Measurements from ENCODE around the gene TPI1. TPM values are rescaled to one million over a fixed set of nuclear protein-coding genes. Genes with fewer than 3 reads are reported as not detected.

TPI1 gene
- polyA plus RNA-seq, 3 donors: 446 to 839 (median 764) TPM

GRCh38 chr12:6868211-6869048 lies 1.1 kb downstream of the TPI1 start:
- Histone ChIP-seq H3K79me2 (ENCODE audit: insufficient read depth, low read length) (peaks cover 56% of the 10 kb centered on the region), H3K9me3 (replicated peaks in 1 of 2; ENCODE audit: control insufficient read depth in 1 of 2, insufficient read depth in 1 of 2, low read length in 2 of 2) (no peaks in the 10 kb centered on the region), H3K27ac (ENCODE audit: low read depth in 1 of 2, low read length in 2 of 2) (peak overlapping the region in 1 of 2 donors; percentile 86), H2AFZ (ENCODE audit: insufficient read depth, low read depth, low read length, poor library complexity, severe bottlenecking) (peak overlapping the region; percentile 97), H3K36me3 (replicated peaks in 1 of 2; ENCODE audit: control insufficient read depth in 1 of 2, insufficient read depth in 2 of 2, low read length in 2 of 2) (peaks cover 37 to 49% of the 10 kb centered on the region in 2 donors), H3K4me2 (replicated peaks; ENCODE audit: extremely low read depth, low read length, poor library complexity, severe bottlenecking) (peak overlapping the region; percentile 94), H3K27me3 (ENCODE audit: control insufficient read depth in 2 of 2, insufficient read depth in 2 of 2, low read length in 2 of 2) (no peaks in the 10 kb centered on the region), H3K9ac (ENCODE audit: insufficient read depth, low read length, poor library complexity, severe bottlenecking) (peak overlapping the region; percentile 88), H4K20me1 (ENCODE audit: insufficient read depth, low read length) (peaks cover 55% of the 10 kb centered on the region), H3K4me3 (replicated peaks in 1 of 3; ENCODE audit: low read depth in 2 of 3, low read length in 3 of 3) (peak overlapping the region; percentile 76 to 97 (median 86)), H3K4me1 (ENCODE audit: control insufficient read depth in 1 of 2, insufficient read depth in 2 of 2, low read length in 2 of 2) (peaks cover 36 to 59% of the 10 kb centered on the region in 2 donors)
- TF ChIP-seq CTCF (IDR thresholded peaks at IDR 0.05): no peak
- Mint-ChIP-seq H3K27me3 (ENCODE audit: low read depth in 3 of 3) (peaks cover 0 to 3% (median 3%) of the 10 kb centered on the region in 3 donors), H3K4me3 (peak overlapping the region; percentile 92 to 95), H3K27ac (peak overlapping the region; percentile 82 to 91 (median 87)), H3K4me1 (peaks cover 52% of the 10 kb centered on the region), H3K9me3 (no peaks in the 10 kb centered on the region), H3K36me3 (peaks cover 45 to 58% of the 10 kb centered on the region in 2 donors)
- intact Hi-C loops (cut with micrococcal nuclease): loop anchor here (2.0 to 5.0 kb wide), 3 partner anchors 96 to 244 kb away; partner anchors contain the start of gene C1RL (in 1 of the 2)
- DNase-seq: peak in 1 of 3 donors; percentile 29
- 15% methylated on average over 12 of the region's 22 CpGs for WGBS (ENCODE audit: insufficient coverage)

Data from CD14-positive monocyte (primary cell).